K562 (cell line): ENCODE data around the gene RBM45. TPM values are rescaled to one million over a fixed set of nuclear protein-coding genes. Genes with fewer than 3 reads are reported as not detected.

ENCODE experiments used
- FOXM1 ChIP-seq, 2 experiments: fragments of 450-650 bp in 1 of 2; sonication (generic) in 1 of 2; formaldehyde crosslinking in 1 of 2; IDR thresholded peaks; 2 replicates each; pipeline versions ENCODE4 v1.6.1 to v1.9.0; 2017 to 2022; ENCODE audit warnings: low read depth in 2 of 2, mild to moderate bottlenecking in 2 of 2, missing genetic modification reagents in 1 of 2, moderate library complexity in 1 of 2
- MTA2 ChIP-seq: fragments of 450-650 bp; IDR thresholded peaks from 2 replicates; pipeline ENCODE4 v1.6.1; 2016; ENCODE audit warnings: low read depth
- XRCC5 ChIP-seq: fragments of 200-400 bp; formaldehyde crosslinking; IDR thresholded peaks from 2 replicates; pipeline ENCODE4 v1.6.1; 2017; ENCODE audit warnings: low read depth, mild to moderate bottlenecking, low read length
- ZBTB33 ChIP-seq: sonication (generic); formaldehyde crosslinking; IDR thresholded peaks from 2 replicates; pipeline ENCODE4 v1.8.1; 2023; ENCODE audit warnings: mild to moderate bottlenecking, missing genetic modification reagents
- ZFP30 ChIP-seq: fragments of 250-450 bp; sonication (Bioruptor Pico); IDR thresholded peaks from 2 replicates; pipeline ENCODE4 v1.8.0; 2022; ENCODE audit warnings: moderate library complexity, mild to moderate bottlenecking, inconsistent platforms, borderline replicate concordance
- ZNF584 ChIP-seq: fragments of 200-800 bp; sonication (Bioruptor generic); IDR thresholded peaks from 2 replicates; pipeline ENCODE4 v1.6.1; 2016; ENCODE audit warnings: low read depth, mild to moderate bottlenecking, missing genetic modification characterization, missing compliant biosample characterization
- polyA plus RNA-seq, 8 experiments: library from polyadenylated mRNA; depleted of rRNA in 4 of 8; stranded (reverse) in 5 of 8; unstranded in 3 of 8; fragments of >200 nt; fragmentation: Nextera tagmentation in 2 of 8; fragmentation: Illumina TruSeq in 1 of 8; extraction: Ambion mirVana in 2 of 8; extraction: Trizol in 1 of 8; gene quantifications; 2 replicates each; pipeline versions ENCODE4 v1.2.1 to v1.2.3, GENCODE V29; 2011 to 2014; ENCODE audit warnings: inconsistent platforms in 1 of 8, missing spikeins in 1 of 8
- total RNA-seq, 7 experiments: library from RNA; depleted of rRNA in 6 of 7; stranded (reverse); fragments of >200 nt in 6 of 7; fragmentation: Illumina TruSeq in 2 of 7; extraction: Trizol in 2 of 7; gene quantifications; 2 replicates each; pipeline versions ENCODE4 v1.2.1 to v1.2.3, GENCODE V29; 2011 to 2021; ENCODE audit warnings: low replicate concordance in 1 of 7
- TF ChIP-seq, protein P1 (sequence below), 2 experiments: fragments of 200-800 bp in 1 of 2; sonication (Bioruptor generic) in 1 of 2; sonication (generic) in 1 of 2; formaldehyde crosslinking in 1 of 2; IDR thresholded peaks in 1 of 2; conservative IDR thresholded peaks in 1 of 2; 2 replicates each; pipeline versions ENCODE4 v1.5.0 to v1.6.1; 2016 to 2020; ENCODE audit warnings: missing compliant biosample characterization in 1 of 2, missing genetic modification characterization in 1 of 2, missing genetic modification reagents in 1 of 2
- TF ChIP-seq, protein P2 (sequence below), 2 experiments: fragments of 450-650 bp; IDR thresholded peaks; 2 replicates each; pipeline ENCODE4 v1.6.1; 2016; ENCODE audit warnings: mild to moderate bottlenecking in 2 of 2, borderline replicate concordance in 1 of 2, low read depth in 1 of 2, moderate library complexity in 1 of 2

RBM45 gene
- total and polyA plus RNA-seq, 9 of the 15 experiments (the other 6 are each of a cell fraction or from before 2014, with no cell fraction given), result 6.7 to 22.0 (median 15.0) TPM

DNA sequence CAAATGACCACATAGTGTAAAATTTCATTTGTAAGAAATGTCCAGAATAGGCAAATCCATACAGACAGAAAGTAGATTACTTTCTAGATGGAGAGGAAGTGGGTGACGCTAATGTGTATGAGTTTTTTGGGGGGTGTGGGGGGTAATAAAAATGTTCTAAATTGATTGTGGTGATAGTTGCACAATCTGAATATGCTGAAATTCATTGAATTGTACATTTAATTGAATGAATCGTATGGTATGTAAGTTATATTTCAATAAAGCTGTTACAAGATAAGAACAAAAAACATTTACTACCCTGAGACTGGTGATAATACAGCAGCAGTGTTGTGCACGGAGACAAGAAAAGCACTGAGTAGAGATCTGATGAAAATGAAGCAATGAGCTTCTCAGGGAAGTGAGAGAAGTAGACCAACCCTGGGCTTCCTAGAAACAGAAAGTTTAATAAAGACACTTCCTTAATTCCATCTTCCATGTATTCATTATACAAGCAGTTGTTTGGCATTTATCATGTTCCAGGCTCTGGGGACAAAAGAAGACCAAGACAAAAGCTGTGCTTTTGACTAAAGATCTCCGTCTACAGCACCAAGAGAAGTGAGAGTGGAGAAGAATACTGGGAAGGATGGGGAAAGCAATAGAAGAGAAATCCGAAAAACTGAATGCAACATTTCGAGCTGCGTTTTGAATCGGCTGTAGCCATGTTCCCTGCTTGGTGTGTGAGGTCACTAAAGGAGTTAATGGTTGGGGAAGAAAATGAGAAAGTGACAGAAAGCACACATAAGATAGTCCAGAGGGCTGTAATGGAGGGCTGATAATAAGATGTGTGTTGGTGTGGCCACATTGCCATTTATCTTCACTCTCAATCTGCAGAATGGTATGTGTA lies 37.9 kb upstream of the RBM45 start (continued):
- TF ChIP-seq ZNF584 (CRISPR knock-in tag), result peak; percentile 32; the same call in 1 of the 2 replicates
- no peak for TF ChIP-seq ZFP30
- TF ChIP-seq, protein P1, sequence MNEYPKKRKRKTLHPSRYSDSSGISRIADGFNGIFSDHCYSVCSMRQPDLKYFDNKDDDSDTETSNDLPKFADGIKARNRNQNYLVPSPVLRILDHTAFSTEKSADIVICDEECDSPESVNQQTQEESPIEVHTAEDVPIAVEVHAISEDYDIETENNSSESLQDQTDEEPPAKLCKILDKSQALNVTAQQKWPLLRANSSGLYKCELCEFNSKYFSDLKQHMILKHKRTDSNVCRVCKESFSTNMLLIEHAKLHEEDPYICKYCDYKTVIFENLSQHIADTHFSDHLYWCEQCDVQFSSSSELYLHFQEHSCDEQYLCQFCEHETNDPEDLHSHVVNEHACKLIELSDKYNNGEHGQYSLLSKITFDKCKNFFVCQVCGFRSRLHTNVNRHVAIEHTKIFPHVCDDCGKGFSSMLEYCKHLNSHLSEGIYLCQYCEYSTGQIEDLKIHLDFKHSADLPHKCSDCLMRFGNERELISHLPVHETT (CRISPR knock-in tag; conservative IDR thresholded peaks at IDR 0.05 in 1 of 2, IDR thresholded peaks at IDR 0.05 in 1 of 2), result peak in 1 of 2 experiments; percentile 61; a peak in 2 of 4 replicates
- TF ChIP-seq, protein P2, sequence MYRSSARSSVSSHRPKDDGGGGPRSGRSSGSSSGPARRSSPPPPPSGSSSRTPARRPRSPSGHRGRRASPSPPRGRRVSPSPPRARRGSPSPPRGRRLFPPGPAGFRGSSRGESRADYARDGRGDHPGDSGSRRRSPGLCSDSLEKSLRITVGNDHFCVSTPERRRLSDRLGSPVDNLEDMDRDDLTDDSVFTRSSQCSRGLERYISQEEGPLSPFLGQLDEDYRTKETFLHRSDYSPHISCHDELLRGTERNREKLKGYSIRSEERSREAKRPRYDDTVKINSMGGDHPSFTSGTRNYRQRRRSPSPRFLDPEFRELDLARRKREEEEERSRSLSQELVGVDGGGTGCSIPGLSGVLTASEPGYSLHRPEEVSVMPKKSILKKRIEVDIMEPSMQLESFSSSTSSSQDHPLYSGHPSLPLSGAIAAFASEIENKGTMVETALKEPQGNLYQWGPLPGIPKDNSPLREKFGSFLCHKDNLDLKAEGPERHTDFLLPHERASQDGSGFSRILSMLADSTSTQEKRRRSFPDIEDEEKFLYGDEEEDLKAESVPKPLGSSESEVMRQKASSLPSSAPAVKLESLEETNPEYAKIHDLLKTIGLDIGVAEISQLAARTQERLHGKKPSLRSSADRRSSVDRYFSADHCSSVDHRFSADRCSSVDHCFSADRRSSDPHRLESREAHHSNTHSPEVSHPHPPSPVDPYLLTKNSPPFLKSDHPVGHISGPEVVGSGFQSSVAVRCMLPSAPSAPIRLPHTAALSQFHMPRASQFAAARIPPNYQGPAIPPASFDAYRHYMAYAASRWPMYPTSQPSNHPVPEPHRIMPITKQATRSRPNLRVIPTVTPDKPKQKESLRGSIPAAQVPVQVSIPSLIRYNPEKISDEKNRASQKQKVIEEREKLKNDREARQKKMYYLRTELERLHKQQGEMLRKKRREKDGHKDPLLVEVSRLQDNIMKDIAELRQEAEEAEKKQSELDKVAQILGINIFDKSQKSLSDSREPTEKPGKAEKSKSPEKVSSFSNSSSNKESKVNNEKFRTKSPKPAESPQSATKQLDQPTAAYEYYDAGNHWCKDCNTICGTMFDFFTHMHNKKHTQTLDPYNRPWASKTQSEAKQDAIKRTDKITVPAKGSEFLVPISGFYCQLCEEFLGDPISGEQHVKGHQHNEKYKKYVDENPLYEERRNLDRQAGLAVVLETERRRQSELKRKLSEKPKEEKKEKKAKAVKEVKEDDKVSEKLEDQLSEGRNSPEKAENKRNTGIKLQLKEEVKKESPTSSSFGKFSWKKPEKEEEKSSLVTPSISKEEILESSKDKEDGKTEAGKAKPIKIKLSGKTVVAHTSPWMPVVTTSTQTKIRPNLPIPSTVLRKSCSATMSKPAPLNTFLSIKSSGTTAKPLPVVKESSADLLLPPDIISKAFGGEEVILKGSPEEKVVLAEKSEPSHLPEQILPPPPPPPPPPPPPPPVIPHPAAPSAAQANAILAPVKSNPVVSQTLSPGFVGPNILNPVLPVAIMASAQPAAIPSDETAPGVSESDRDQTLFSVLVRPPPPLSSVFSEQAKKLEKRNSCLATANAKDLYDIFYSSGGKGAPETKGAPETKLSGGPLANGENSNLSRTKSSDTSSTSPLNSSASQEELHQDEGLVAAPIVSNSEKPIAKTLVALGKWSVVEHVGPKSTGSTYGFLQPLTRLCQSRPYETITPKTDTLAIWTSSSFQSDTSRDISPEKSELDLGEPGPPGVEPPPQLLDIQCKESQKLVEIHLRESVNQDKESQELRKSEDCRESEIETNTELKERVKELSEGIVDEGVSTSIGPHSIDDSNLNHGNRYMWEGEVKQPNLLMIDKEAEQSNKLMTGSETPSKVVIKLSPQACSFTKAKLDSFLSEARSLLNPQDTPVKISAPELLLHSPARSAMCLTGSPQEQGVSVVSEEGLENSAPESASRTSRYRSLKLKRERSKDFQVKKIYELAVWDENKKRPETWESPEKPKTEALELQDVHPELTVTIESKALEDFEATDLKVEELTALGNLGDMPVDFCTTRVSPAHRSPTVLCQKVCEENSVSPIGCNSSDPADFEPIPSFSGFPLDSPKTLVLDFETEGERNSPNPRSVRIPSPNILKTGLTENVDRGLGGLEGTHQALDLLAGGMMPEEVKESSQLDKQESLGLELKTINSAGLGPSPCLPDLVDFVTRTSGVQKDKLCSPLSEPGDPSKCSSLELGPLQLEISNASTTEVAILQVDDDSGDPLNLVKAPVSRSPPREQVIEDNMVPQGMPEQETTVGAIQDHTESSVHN (IDR thresholded peaks at IDR 0.05; ENCODE audit: borderline replicate concordance in 1 of 2, low read depth in 1 of 2), result 0 out of 4 replicates have a peak, but pooled peaks of 1 of the 2 experiments have one; percentile 1
- TF ChIP-seq ZBTB33 (CRISPR knock-in tag), result no peak
- no peak for TF ChIP-seq XRCC5
- peak; percentile 61 for TF ChIP-seq FOXM1 (IDR thresholded peaks at IDR 0.05; ENCODE audit: low read depth)
- no peak for TF ChIP-seq FOXM1 (CRISPR knock-in tag; IDR thresholded peaks at IDR 0.05; ENCODE audit: low read depth)
- TF ChIP-seq MTA2, result peak; percentile 71
